ENCODE results near the gene ANKRD33. TPM values are rescaled to one million over a fixed set of nuclear protein-coding genes. Genes with fewer than 3 reads are reported as not detected.

The ANKRD33 gene
- total RNA-seq, 1 experiment from 2014 or later, result not detected

- no TSS peak for BruUV-seq (replicated peaks)
- ATAC-seq, result no peak
- intact Hi-C loops (cut with micrococcal nuclease), result no loop called here
These were observed 18.9 kb upstream of the ANKRD33 start for GRCh38 chr12:51868821-51869495.

GRCh38 chr12:51869496-51869865 is 18.4 kb upstream of the ANKRD33 start:
- no peaks in the 10 kb centered on the region for H3K4me1 ChIP-seq (ENCODE audit: insufficient read depth, low read length)
- TF ChIP-seq EZH2phosphoT487 (IDR thresholded peaks at IDR 0.05; ENCODE audit: borderline replicate concordance, low read length) (no peak), EZH2 (IDR thresholded peaks at IDR 0.05; ENCODE audit: low read length, unreplicated experiment) (no peak), CTCF (conservative IDR thresholded peaks at IDR 0.05; ENCODE audit: low read depth, low read length) (no peak)
- CTCF ChIA-PET, result no interaction called here
- no peaks in the 10 kb centered on the region for H3K9me2 ChIP-seq (replicated peaks; ENCODE audit: low read length)
- no peak overlapping the region for H3K4me3 ChIP-seq (ENCODE audit: low read length)
- H3K4me2 ChIP-seq (ENCODE audit: low read length), result no peak overlapping the region
- H3K27me3 ChIP-seq (ENCODE audit: low read length), result no peaks in the 10 kb centered on the region
- no TSS peak for BruUV-seq (replicated peaks)
- H3K79me2 ChIP-seq (ENCODE audit: low read length), result no peaks in the 10 kb centered on the region
- intact Hi-C loops (cut with micrococcal nuclease), result no loop called here
- DNase-seq (no peak), ATAC-seq (no peak)
- POLR2A ChIA-PET (ENCODE audit: unreplicated experiment), result no interaction called here
- H4K20me1 ChIP-seq (ENCODE audit: low read length), result no peaks in the 10 kb centered on the region
- H3K9me3 ChIP-seq (ENCODE audit: low read length), result no peaks in the 10 kb centered on the region
- H2AFZ ChIP-seq (ENCODE audit: low read length), result no peak overlapping the region
- no peaks in the 10 kb centered on the region for H3F3A ChIP-seq (ENCODE audit: low read length, unreplicated experiment)
- no peak overlapping the region for H3K27ac ChIP-seq (ENCODE audit: low read length)
- no peaks in the 10 kb centered on the region for H3K36me3 ChIP-seq (ENCODE audit: low read depth, low read length)
- H3K9ac ChIP-seq (ENCODE audit: low read length), result no peak overlapping the region

More at GRCh38 chr12:51868821-51869495, 18.9 kb upstream of the ANKRD33 start:
- ChIA-PET CTCF (no interaction called here), POLR2A (ENCODE audit: unreplicated experiment) (no interaction called here)
- no peak for TF ChIP-seq EZH2 (IDR thresholded peaks at IDR 0.05; ENCODE audit: low read length, unreplicated experiment)
- TF ChIP-seq CTCF (conservative IDR thresholded peaks at IDR 0.05; ENCODE audit: low read depth, low read length), result no peak
- no peak for TF ChIP-seq EZH2phosphoT487 (IDR thresholded peaks at IDR 0.05; ENCODE audit: borderline replicate concordance, low read length)
- Histone ChIP-seq H3K4me2 (ENCODE audit: low read length) (no peak overlapping the region), H3F3A (ENCODE audit: low read length, unreplicated experiment) (no peaks in the 10 kb centered on the region), H4K20me1 (ENCODE audit: low read length) (no peaks in the 10 kb centered on the region), H3K27ac (ENCODE audit: low read length) (no peak overlapping the region), H3K9ac (ENCODE audit: low read length) (no peak overlapping the region), H3K9me3 (ENCODE audit: low read length) (no peaks in the 10 kb centered on the region), H3K9me2 (replicated peaks; ENCODE audit: low read length) (no peaks in the 10 kb centered on the region), H3K27me3 (ENCODE audit: low read length) (no peaks in the 10 kb centered on the region), H3K4me3 (ENCODE audit: low read length) (no peak overlapping the region), H2AFZ (ENCODE audit: low read length) (no peak overlapping the region), H3K79me2 (ENCODE audit: low read length) (no peaks in the 10 kb centered on the region), H3K36me3 (ENCODE audit: low read depth, low read length) (no peaks in the 10 kb centered on the region), H3K4me1 (ENCODE audit: insufficient read depth, low read length) (no peaks in the 10 kb centered on the region)
- no peak for DNase-seq

GRCh38 chr12:51869931-51870330 is 18.0 kb upstream of the ANKRD33 start:
- no peaks in the 10 kb centered on the region for H3K36me3 ChIP-seq (ENCODE audit: low read depth, low read length)
- POLR2A ChIA-PET (ENCODE audit: unreplicated experiment), result no interaction called here

More at GRCh38 chr12:51869931-51870330, 18.0 kb upstream of the ANKRD33 start:
- Histone ChIP-seq H3K27me3 (ENCODE audit: low read length) (no peaks in the 10 kb centered on the region), H3K4me3 (ENCODE audit: low read length) (no peak overlapping the region), H3K9ac (ENCODE audit: low read length) (no peak overlapping the region), H3K79me2 (ENCODE audit: low read length) (no peaks in the 10 kb centered on the region), H3K9me2 (replicated peaks; ENCODE audit: low read length) (no peaks in the 10 kb centered on the region), H3K4me1 (ENCODE audit: insufficient read depth, low read length) (no peaks in the 10 kb centered on the region), H3K9me3 (ENCODE audit: low read length) (no peaks in the 10 kb centered on the region), H3K4me2 (ENCODE audit: low read length) (no peak overlapping the region), H4K20me1 (ENCODE audit: low read length) (no peaks in the 10 kb centered on the region), H2AFZ (ENCODE audit: low read length) (no peak overlapping the region), H3F3A (ENCODE audit: low read length, unreplicated experiment) (no peaks in the 10 kb centered on the region), H3K27ac (ENCODE audit: low read length) (no peak overlapping the region)
- DNase-seq, result no peak
- CTCF ChIA-PET, result no interaction called here
- no peak for TF ChIP-seq EZH2phosphoT487 (IDR thresholded peaks at IDR 0.05; ENCODE audit: borderline replicate concordance, low read length)
- TF ChIP-seq CTCF (conservative IDR thresholded peaks at IDR 0.05; ENCODE audit: low read depth, low read length), result no peak
- no peak for TF ChIP-seq EZH2 (IDR thresholded peaks at IDR 0.05; ENCODE audit: low read length, unreplicated experiment)
- no TSS peak for BruUV-seq (replicated peaks)
- no peak for ATAC-seq
- intact Hi-C loops (cut with micrococcal nuclease), result no loop called here
